Type B pancreatic cell (in vitro differentiated cells): ENCODE results near the gene PRKN. TPM values are rescaled to one million over a fixed set of nuclear protein-coding genes. Genes with fewer than 3 reads are reported as not detected.

Source experiments
- DNase-seq: peaks from one replicate; pipeline ENCODE4 v3.0.0; 2021; ENCODE audit warnings: mixed read lengths; ENCODE audit not compliant: unreplicated experiment; ENCODE audit errors: extremely low spot score
- H3K27ac Mint-ChIP-seq: 2 replicates; pipeline ENCODE4 v1.8.0; 2021; ENCODE audit warnings: mild to moderate bottlenecking, mixed read lengths
- H3K27me3 Mint-ChIP-seq: 2 replicates; pipeline ENCODE4 v1.8.0; 2021; ENCODE audit warnings: mixed read lengths
- H3K36me3 Mint-ChIP-seq: 2 replicates; pipeline ENCODE4 v1.8.0; 2021; ENCODE audit warnings: mixed read lengths
- H3K4me1 Mint-ChIP-seq: one replicate; pipeline ENCODE4 v1.8.0; 2021; ENCODE audit warnings: mixed read lengths; ENCODE audit not compliant: unreplicated experiment
- H3K4me3 Mint-ChIP-seq: 2 replicates; pipeline ENCODE4 v1.8.0; 2021; ENCODE audit warnings: mild to moderate bottlenecking, mixed read lengths
- H3K9me3 Mint-ChIP-seq: 2 replicates; pipeline ENCODE4 v1.8.0; 2021; ENCODE audit warnings: mixed read lengths
- CTCF ChIP-seq: fragments of 200-600 bp; sonication (generic); conservative IDR thresholded peaks from 2 replicates; pipeline ENCODE4 v1.5.0; 2021; ENCODE audit warnings: antibody characterized with exemption, mild to moderate bottlenecking
- total RNA-seq: library from RNA; stranded (reverse); gene quantifications from 2 replicates; pipeline ENCODE4 v1.2.1, GENCODE V29; 2021; ENCODE audit warnings: low replicate concordance

The PRKN gene
- total RNA-seq, 1 donor from 2014 or later = 6.2 TPM

GRCh38 chr6:162485464-162485863 lies 242.1 kb downstream of the PRKN start:
- Mint-ChIP-seq H3K27me3 (no peaks in the 10 kb centered on the region), H3K4me1 (peaks cover 20% of the 10 kb centered on the region), H3K9me3 (no peaks in the 10 kb centered on the region), H3K27ac (no peak overlapping the region), H3K36me3 (no peaks in the 10 kb centered on the region), H3K4me3 (no peak overlapping the region)
- TF ChIP-seq CTCF = no peak
- no peak for DNase-seq

GRCh38 chr6:162481938-162482337 lies 245.6 kb downstream of the PRKN start:
- H3K4me3 Mint-ChIP-seq = no peak overlapping the region
- H3K27ac Mint-ChIP-seq = no peak overlapping the region

GRCh38 chr6:162481320-162481719 lies 246.2 kb downstream of the PRKN start:
- no peak overlapping the region for H3K4me3 Mint-ChIP-seq
- no peak for DNase-seq
- H3K27ac Mint-ChIP-seq = no peak overlapping the region
- peaks cover 5% of the 10 kb centered on the region for H3K4me1 Mint-ChIP-seq
- TF ChIP-seq CTCF = no peak
- no peaks in the 10 kb centered on the region for H3K36me3 Mint-ChIP-seq
- H3K9me3 Mint-ChIP-seq = peaks cover 6% of the 10 kb centered on the region
- H3K27me3 Mint-ChIP-seq = no peaks in the 10 kb centered on the region

More at GRCh38 chr6:162481938-162482337, 245.6 kb downstream of the PRKN start:
- no peak for TF ChIP-seq CTCF
- H3K4me1 Mint-ChIP-seq = peaks cover 5% of the 10 kb centered on the region
- H3K27me3 Mint-ChIP-seq = no peaks in the 10 kb centered on the region
- no peaks in the 10 kb centered on the region for H3K36me3 Mint-ChIP-seq
- DNase-seq = no peak
- peaks cover 6% of the 10 kb centered on the region for H3K9me3 Mint-ChIP-seq

- Mint-ChIP-seq H3K9me3 (peaks cover 6% of the 10 kb centered on the region), H3K36me3 (peaks cover 4% of the 10 kb centered on the region), H3K27ac (no peak overlapping the region), H3K4me1 (no peaks in the 10 kb centered on the region), H3K4me3 (no peak overlapping the region), H3K27me3 (no peaks in the 10 kb centered on the region)
- TF ChIP-seq CTCF = no peak
- no peak for DNase-seq
These were observed 249.3 kb downstream of the PRKN start for GRCh38 chr6:162478192-162478671.

- peaks cover 4% of the 10 kb centered on the region for H3K36me3 Mint-ChIP-seq
- H3K27me3 Mint-ChIP-seq = no peaks in the 10 kb centered on the region
- no peaks in the 10 kb centered on the region for H3K4me1 Mint-ChIP-seq
- no peak for DNase-seq
- peaks cover 6% of the 10 kb centered on the region for H3K9me3 Mint-ChIP-seq
- H3K4me3 Mint-ChIP-seq = no peak overlapping the region
- no peak for TF ChIP-seq CTCF
- no peak overlapping the region for H3K27ac Mint-ChIP-seq
These were observed 252.8 kb downstream of the PRKN start for GRCh38 chr6:162474722-162475121.

- no peaks in the 10 kb centered on the region for H3K27me3 Mint-ChIP-seq
- H3K4me1 Mint-ChIP-seq = no peaks in the 10 kb centered on the region
- no peak overlapping the region for H3K4me3 Mint-ChIP-seq
- DNase-seq = no peak
- TF ChIP-seq CTCF = no peak
- peaks cover 4% of the 10 kb centered on the region for H3K36me3 Mint-ChIP-seq
- peaks cover 4% of the 10 kb centered on the region for H3K9me3 Mint-ChIP-seq
- H3K27ac Mint-ChIP-seq = no peak overlapping the region
These were observed 255.7 kb downstream of the PRKN start for GRCh38 chr6:162471842-162472241.
